ENCODE results near the gene SLC25A20.

SLC25A20 gene

GRCh38 chr3:48819234-48820221 is 79.2 kb downstream of the SLC25A20 start:
- H2AFZ ChIP-seq (ENCODE audit: low read depth, low read length) = no peak overlapping the region
- no peaks in the 10 kb centered on the region for H3K36me3 ChIP-seq (ENCODE audit: insufficient read depth, low read length)
- no peak overlapping the region for H3K4me3 ChIP-seq (ENCODE audit: low read length)
- no peaks in the 10 kb centered on the region for H3K9me3 ChIP-seq (ENCODE audit: low read length)
- H3K4me1 ChIP-seq (ENCODE audit: insufficient read depth, low read length) = no peaks in the 10 kb centered on the region
- H3K27me3 ChIP-seq (ENCODE audit: insufficient read depth, low read length) = no peaks in the 10 kb centered on the region

DNA sequence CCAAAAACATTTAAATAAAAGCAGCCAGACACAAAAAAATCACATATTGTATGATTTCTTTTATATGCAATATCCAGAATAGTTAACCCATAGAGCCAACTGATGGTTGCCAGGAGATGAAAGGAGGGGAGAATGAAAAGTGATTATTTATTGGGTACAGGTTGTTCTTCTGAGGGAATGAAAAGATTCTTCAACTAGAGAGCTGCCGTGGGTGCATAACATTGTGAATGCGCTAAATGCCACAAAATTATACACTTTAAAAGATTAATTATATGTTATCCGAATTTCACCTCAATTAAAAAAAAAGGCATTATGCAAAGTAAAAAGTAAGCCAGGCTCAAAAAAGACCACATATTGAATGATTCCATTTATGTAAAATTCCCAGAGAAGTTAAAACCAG is 87.2 kb downstream of the SLC25A20 start:
- H3K27me3 ChIP-seq (ENCODE audit: insufficient read depth, low read length) = no peaks in the 10 kb centered on the region
- peaks cover 8% of the 10 kb centered on the region for H3K4me1 ChIP-seq (ENCODE audit: insufficient read depth, low read length)
- no peaks in the 10 kb centered on the region for H3K9me3 ChIP-seq (ENCODE audit: low read length)
- H3K36me3 ChIP-seq (ENCODE audit: insufficient read depth, low read length) = no peaks in the 10 kb centered on the region
- no peak overlapping the region for H2AFZ ChIP-seq (ENCODE audit: low read depth, low read length)
- no peak overlapping the region for H3K4me3 ChIP-seq (ENCODE audit: low read length)

Data from neuron (in vitro differentiated cells).